GM12873 (cell line): ENCODE results near the gene GAL3ST2.

Source experiments
- CTCF ChIP-seq: IDR thresholded peaks from 2 replicates; pipeline ENCODE4 v1.5.1; 2012; ENCODE audit warnings: low read depth, mild to moderate bottlenecking, moderate library complexity, low read length, control low read depth; ENCODE audit not compliant: insufficient read depth; ENCODE audit errors: missing control alignments

GAL3ST2 gene

GRCh38 chr2:241827394-241827793 lies 50.8 kb downstream of the GAL3ST2 start:
- TF ChIP-seq CTCF, result no peak

- TF ChIP-seq CTCF, result no peak
Measured at GRCh38 chr2:241833101-241833663, 56.6 kb downstream of the GAL3ST2 start.

GRCh38 chr2:241834527-241835210 lies 58.0 kb downstream of the GAL3ST2 start:
- TF ChIP-seq CTCF, result no peak

- no peak for TF ChIP-seq CTCF
Measured at GRCh38 chr2:241835611-241836010, 59.0 kb downstream of the GAL3ST2 start.

- TF ChIP-seq CTCF, result no peak
Measured at GRCh38 chr2:241836292-241836691, 59.7 kb downstream of the GAL3ST2 start.

GRCh38 chr2:241837197-241837965 lies 60.8 kb downstream of the GAL3ST2 start:
- no peak for TF ChIP-seq CTCF
